HEK293 (cell line): ENCODE measurements around the gene COL9A3.

Experiments used
- CTCF ChIA-PET: fragments of 350-600 bp; formaldehyde crosslinking; extraction: SDS; loops from one replicate; lab custom pipeline; 2021; ENCODE audit warnings: antibody characterized with exemption; lab: Yijun Ruan, JAX
- POLR2A ChIA-PET: fragments of 300-600 bp; formaldehyde crosslinking; extraction: SDS; loops from one replicate; lab custom pipeline; 2020; ENCODE audit warnings: antibody characterized with exemption, inconsistent platforms; lab: Yijun Ruan, JAX
- H3K27ac ChIP-seq: fragments of 200-500 bp; sonication (Bioruptor generic); 2 replicates; pipeline ENCODE4 v1.5.1; 2014; ENCODE audit warnings: low read depth, low read length, control low read depth, inconsistent platforms; ENCODE audit errors: extremely low read depth
- H3K36me3 ChIP-seq, 2 experiments: fragments of 200-500 bp in 1 of 2; sonication (Bioruptor generic) in 1 of 2; 1 replicate in 1 of 2; 2 replicates in 1 of 2; pipeline ENCODE4 v1.5.1; 2014 to 2017; ENCODE audit warnings: inconsistent platforms in 2 of 2, low read length in 2 of 2; ENCODE audit not compliant: control insufficient read depth in 2 of 2, insufficient read depth in 1 of 2
- H3K4me1 ChIP-seq: fragments of 200-500 bp; sonication (Bioruptor generic); 2 replicates; pipeline ENCODE4 v1.5.1; 2014; ENCODE audit warnings: mild to moderate bottlenecking, low read length, inconsistent platforms; ENCODE audit not compliant: control insufficient read depth, insufficient read depth
- H3K4me3 ChIP-seq: 2 replicates; pipeline ENCODE4 v1.5.1; 2011; ENCODE audit warnings: low read depth, mild to moderate bottlenecking, control low read depth, low read length, moderate library complexity
- H3K9me3 ChIP-seq: fragments of 200-500 bp; sonication (Bioruptor generic); 2 replicates; pipeline ENCODE4 v1.5.1; 2014; ENCODE audit warnings: low read depth, low read length, inconsistent platforms; ENCODE audit not compliant: control insufficient read depth, insufficient read depth
- HOXA7 ChIP-seq: sonication (generic); formaldehyde crosslinking; IDR thresholded peaks from 2 replicates; pipeline ENCODE4 v1.8.1; 2022; ENCODE audit warnings: missing genetic modification reagents, borderline replicate concordance
- SCRT2 ChIP-seq: fragments of 450-650 bp; formaldehyde crosslinking; IDR thresholded peaks from 2 replicates; pipeline ENCODE4 v1.5.1; 2016; ENCODE audit warnings: missing biosample characterization, missing genetic modification characterization
- SP3 ChIP-seq: fragments of 450-650 bp; formaldehyde crosslinking; IDR thresholded peaks from 2 replicates; pipeline ENCODE4 v1.5.1; 2016; ENCODE audit warnings: missing biosample characterization, missing genetic modification characterization
- ZBTB17 ChIP-seq: fragments of 450-650 bp; formaldehyde crosslinking; IDR thresholded peaks from 2 replicates; pipeline ENCODE4 v1.5.1; 2016; ENCODE audit warnings: missing biosample characterization, missing genetic modification characterization
- ZFP37 ChIP-seq: fragments of 450-650 bp; formaldehyde crosslinking; IDR thresholded peaks from 2 replicates; pipeline ENCODE4 v1.5.1; 2016; ENCODE audit warnings: missing biosample characterization, missing genetic modification characterization
- ZNF112 ChIP-seq: fragments of 450-650 bp; formaldehyde crosslinking; IDR thresholded peaks from 2 replicates; pipeline ENCODE4 v1.5.0; 2017; ENCODE audit warnings: missing biosample characterization, missing genetic modification characterization
- ZNF155 ChIP-seq: fragments of 450-650 bp; formaldehyde crosslinking; IDR thresholded peaks from 2 replicates; pipeline ENCODE4 v1.5.1; 2016; ENCODE audit warnings: missing biosample characterization, missing genetic modification characterization
- ZNF19 ChIP-seq: fragments of 450-650 bp; formaldehyde crosslinking; IDR thresholded peaks from 2 replicates; pipeline ENCODE4; 2016; ENCODE audit warnings: missing biosample characterization, missing genetic modification characterization, low read depth
- ZNF433 ChIP-seq: fragments of 450-650 bp; formaldehyde crosslinking; IDR thresholded peaks from 2 replicates; pipeline ENCODE4 v1.5.1; 2016; ENCODE audit warnings: missing biosample characterization, missing genetic modification characterization, low read depth
- ZNF626 ChIP-seq: fragments of 450-650 bp; sonication (Bioruptor Pico); formaldehyde crosslinking; IDR thresholded peaks from 2 replicates; pipeline ENCODE4 v1.5.1; 2018; ENCODE audit warnings: missing biosample characterization, missing genetic modification characterization, inconsistent platforms
- ZNF629 ChIP-seq: fragments of 450-650 bp; formaldehyde crosslinking; IDR thresholded peaks from 2 replicates; pipeline ENCODE4 v1.5.1; 2017; ENCODE audit warnings: missing biosample characterization, missing genetic modification characterization
- ZNF654 ChIP-seq: fragments of 450-650 bp; formaldehyde crosslinking; IDR thresholded peaks from 2 replicates; pipeline ENCODE4 v1.5.1; 2016; ENCODE audit warnings: low read depth, missing biosample characterization, missing genetic modification characterization
- ZNF670 ChIP-seq: fragments of 450-650 bp; formaldehyde crosslinking; IDR thresholded peaks from 2 replicates; pipeline ENCODE4 v1.5.1; 2016; ENCODE audit warnings: missing biosample characterization, missing genetic modification characterization, low read depth
- ZNF776 ChIP-seq: fragments of 450-650 bp; formaldehyde crosslinking; IDR thresholded peaks from 2 replicates; pipeline ENCODE4 v1.5.0; 2017; ENCODE audit warnings: missing biosample characterization, missing genetic modification characterization, borderline replicate concordance
- TF ChIP-seq, protein P1 (sequence below): fragments of 450-650 bp; formaldehyde crosslinking; IDR thresholded peaks from 2 replicates; pipeline ENCODE4 v1.5.1; 2017; ENCODE audit warnings: missing biosample characterization, missing genetic modification characterization
- TF ChIP-seq, protein P2 (sequence below): fragments of 450-650 bp; formaldehyde crosslinking; IDR thresholded peaks from 2 replicates; pipeline ENCODE4 v1.5.1; 2016; ENCODE audit warnings: missing biosample characterization, missing genetic modification characterization, low read depth
- TF ChIP-seq, protein P3 (sequence below): fragments of 450-650 bp; formaldehyde crosslinking; IDR thresholded peaks from 2 replicates; pipeline ENCODE4 v1.5.1; 2016; ENCODE audit warnings: missing biosample characterization, missing genetic modification characterization
- TF ChIP-seq, protein P4 (sequence below): fragments of 450-650 bp; formaldehyde crosslinking; optimal IDR thresholded peaks from 2 replicates; pipeline ENCODE3; 2016; ENCODE audit warnings: missing biosample characterization, mild to moderate bottlenecking, missing genetic modification characterization
- TF ChIP-seq, protein P5 (sequence below): fragments of 450-650 bp; formaldehyde crosslinking; IDR thresholded peaks from 2 replicates; pipeline ENCODE4 v1.5.1; 2017; ENCODE audit warnings: missing biosample characterization, missing genetic modification characterization
- TF ChIP-seq, protein P6 (sequence below): fragments of 450-650 bp; IDR thresholded peaks from 2 replicates; pipeline ENCODE4 v1.5.1; 2018; ENCODE audit warnings: missing biosample characterization, missing genetic modification characterization

The COL9A3 gene

DNA sequence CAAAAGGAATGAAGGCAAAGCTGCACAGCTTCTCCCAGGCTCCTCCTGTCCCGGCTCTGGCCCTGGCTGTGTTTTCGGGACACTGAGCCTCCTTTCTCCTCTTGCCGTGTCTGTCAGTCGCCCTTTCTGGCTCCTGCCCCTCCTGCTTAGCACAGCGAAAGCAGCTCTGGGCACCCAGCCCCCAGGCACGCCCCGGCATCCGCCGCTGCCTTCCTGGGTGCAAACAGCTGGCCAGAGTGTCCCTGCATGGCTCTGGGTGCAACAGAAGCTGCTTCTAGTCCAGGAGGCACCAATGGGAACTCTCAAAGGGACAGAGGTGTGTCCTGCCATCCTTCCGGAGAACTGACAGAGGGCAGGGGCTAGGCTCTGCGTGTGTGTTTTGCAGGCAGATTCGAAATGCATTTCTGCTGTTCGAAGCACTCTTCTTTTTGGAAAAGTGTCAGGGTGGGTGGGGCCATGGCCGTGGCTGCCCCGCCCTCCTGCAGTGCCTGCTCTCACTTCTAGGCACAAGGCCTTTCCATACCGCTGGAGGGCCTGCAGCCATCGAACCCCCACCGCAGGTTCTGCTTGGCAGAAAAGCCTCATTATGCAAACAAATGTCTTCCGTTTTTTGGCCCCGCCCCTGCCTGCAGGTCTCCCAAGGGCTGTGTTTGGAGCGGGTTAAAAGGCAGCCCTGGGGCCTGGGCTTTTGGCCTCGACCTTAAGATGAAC lies 15.5 kb downstream of the COL9A3 start (continued):
- TF ChIP-seq, protein P1, sequence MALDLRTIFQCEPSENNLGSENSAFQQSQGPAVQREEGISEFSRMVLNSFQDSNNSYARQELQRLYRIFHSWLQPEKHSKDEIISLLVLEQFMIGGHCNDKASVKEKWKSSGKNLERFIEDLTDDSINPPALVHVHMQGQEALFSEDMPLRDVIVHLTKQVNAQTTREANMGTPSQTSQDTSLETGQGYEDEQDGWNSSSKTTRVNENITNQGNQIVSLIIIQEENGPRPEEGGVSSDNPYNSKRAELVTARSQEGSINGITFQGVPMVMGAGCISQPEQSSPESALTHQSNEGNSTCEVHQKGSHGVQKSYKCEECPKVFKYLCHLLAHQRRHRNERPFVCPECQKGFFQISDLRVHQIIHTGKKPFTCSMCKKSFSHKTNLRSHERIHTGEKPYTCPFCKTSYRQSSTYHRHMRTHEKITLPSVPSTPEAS (tag by site-specific recombination) = no peak
- no peak for TF ChIP-seq ZNF112 (tag by site-specific recombination)

DNA sequence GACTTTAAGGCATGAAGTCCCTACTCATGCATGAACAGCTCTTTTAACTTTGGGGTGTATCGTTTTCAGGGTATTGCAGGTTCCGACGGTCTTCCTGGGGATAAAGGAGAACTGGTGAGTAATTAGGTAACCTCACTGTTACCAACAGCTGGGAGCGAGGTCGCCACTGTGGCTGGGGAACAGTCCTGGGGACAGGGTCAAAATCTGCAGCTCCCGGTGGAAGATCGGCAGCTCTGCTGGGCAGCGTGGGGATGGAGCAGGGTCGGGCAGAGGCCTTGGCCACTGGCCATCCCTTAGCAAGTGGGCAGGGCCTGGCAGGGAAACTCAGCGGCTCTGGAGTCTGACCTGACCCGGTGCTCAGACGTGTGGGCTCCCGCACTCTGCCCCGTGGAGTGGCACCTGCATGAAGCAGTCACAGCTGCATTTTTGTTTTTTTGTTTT lies 16.1 kb downstream of the COL9A3 start:
- CTCF ChIA-PET = interaction anchor here (2.4 kb wide), 1 partner anchor 10 kb away, joined by 11 read pairs; no protein-coding TSS in a partner anchor
- TF ChIP-seq SCRT2 (tag by site-specific recombination) (0 out of 2 replicates have a peak, but pooled peaks have one; percentile 31), ZFP37 (tag by site-specific recombination) (no peak), ZNF776 (no peak), ZNF19 (tag by site-specific recombination) (no peak), ZNF629 (peak; percentile 7; the same call in 1 of the 2 replicates), ZNF654 (tag by site-specific recombination) (no peak), ZBTB17 (tag by site-specific recombination) (0 out of 2 replicates have a peak, but pooled peaks have one; percentile 12), SP3 (0 out of 2 replicates have a peak, but pooled peaks have one; percentile 1)
- TF ChIP-seq, protein P2, sequence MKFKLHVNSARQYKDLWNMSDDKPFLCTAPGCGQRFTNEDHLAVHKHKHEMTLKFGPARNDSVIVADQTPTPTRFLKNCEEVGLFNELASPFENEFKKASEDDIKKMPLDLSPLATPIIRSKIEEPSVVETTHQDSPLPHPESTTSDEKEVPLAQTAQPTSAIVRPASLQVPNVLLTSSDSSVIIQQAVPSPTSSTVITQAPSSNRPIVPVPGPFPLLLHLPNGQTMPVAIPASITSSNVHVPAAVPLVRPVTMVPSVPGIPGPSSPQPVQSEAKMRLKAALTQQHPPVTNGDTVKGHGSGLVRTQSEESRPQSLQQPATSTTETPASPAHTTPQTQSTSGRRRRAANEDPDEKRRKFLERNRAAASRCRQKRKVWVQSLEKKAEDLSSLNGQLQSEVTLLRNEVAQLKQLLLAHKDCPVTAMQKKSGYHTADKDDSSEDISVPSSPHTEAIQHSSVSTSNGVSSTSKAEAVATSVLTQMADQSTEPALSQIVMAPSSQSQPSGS (tag by site-specific recombination) = 0 out of 2 replicates have a peak, but pooled peaks have one; percentile 9
- TF ChIP-seq, protein P3, sequence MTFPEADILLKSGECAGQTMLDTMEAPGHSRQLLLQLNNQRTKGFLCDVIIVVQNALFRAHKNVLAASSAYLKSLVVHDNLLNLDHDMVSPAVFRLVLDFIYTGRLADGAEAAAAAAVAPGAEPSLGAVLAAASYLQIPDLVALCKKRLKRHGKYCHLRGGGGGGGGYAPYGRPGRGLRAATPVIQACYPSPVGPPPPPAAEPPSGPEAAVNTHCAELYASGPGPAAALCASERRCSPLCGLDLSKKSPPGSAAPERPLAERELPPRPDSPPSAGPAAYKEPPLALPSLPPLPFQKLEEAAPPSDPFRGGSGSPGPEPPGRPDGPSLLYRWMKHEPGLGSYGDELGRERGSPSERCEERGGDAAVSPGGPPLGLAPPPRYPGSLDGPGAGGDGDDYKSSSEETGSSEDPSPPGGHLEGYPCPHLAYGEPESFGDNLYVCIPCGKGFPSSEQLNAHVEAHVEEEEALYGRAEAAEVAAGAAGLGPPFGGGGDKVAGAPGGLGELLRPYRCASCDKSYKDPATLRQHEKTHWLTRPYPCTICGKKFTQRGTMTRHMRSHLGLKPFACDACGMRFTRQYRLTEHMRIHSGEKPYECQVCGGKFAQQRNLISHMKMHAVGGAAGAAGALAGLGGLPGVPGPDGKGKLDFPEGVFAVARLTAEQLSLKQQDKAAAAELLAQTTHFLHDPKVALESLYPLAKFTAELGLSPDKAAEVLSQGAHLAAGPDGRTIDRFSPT = peak; percentile 29; the same call in 1 of the 2 replicates
- TF ChIP-seq, protein P4, sequence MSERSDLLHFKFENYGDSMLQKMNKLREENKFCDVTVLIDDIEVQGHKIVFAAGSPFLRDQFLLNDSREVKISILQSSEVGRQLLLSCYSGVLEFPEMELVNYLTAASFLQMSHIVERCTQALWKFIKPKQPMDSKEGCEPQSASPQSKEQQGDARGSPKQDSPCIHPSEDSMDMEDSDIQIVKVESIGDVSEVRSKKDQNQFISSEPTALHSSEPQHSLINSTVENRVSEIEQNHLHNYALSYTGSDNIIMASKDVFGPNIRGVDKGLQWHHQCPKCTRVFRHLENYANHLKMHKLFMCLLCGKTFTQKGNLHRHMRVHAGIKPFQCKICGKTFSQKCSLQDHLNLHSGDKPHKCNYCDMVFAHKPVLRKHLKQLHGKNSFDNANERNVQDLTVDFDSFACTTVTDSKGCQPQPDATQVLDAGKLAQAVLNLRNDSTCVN = peak; percentile 18
- TF ChIP-seq, all 188 proteins: peak for 7
- POLR2A ChIA-PET = no interaction called here
- Histone ChIP-seq H3K4me1 (peaks cover 3% of the 10 kb centered on the region; the same call in 1 of the 2 replicates), H3K4me3 (no peak overlapping the region), H3K27ac (no peak overlapping the region), H3K9me3 (no peaks in the 10 kb centered on the region), H3K36me3 (peaks cover 0 to 17% of the 10 kb centered on the region in 2 experiments; a peak in 1 of 3 replicates)

DNA sequence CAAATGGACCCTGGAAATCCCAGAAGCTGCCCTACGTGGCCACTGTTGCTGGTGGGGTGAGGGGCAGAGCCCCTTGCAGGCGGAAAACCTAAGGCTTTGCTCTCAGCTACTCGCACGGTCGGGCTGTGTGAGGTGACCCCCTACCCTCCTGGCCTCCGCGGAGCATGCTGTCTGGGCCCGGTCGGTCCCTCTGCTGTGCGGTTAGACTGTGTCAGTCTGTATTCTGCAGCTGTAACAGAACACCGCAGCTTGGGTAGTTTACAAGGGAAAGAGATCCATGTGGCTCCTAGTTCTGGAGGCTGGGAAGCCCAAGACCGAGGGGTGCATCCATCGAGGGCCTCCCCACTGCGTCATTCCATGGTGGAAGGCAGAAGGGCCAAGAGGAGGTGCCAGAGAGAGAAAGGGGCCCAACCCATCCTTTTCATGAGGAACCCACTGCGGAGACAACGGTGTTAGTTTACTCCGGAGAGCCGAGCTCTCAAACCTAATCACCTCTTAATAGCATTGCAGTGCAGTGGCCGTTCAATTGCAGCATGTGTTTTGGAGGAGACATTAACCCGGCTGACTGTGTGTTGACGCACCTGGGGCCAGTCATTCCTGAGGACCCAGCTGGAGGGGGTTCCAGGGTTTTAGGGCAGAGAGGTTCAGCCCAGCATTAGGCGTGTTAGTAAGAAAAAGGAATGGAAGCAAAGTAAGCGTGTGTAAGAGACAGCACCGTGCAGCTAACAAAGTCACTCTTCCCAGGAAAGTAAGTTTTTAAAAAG lies 18.3 kb downstream of the COL9A3 start:
- CTCF ChIA-PET = interaction anchor here (0.6 to 1.0 kb wide), 6 partner anchors 9 to 400 kb away, joined by 3 to 4 read pairs (median 3); no protein-coding TSS in a partner anchor
- Histone ChIP-seq H3K36me3 (peaks cover 0 to 33% of the 10 kb centered on the region in 2 experiments; a peak in 1 of 3 replicates), H3K4me1 (peaks cover 3% of the 10 kb centered on the region; the same call in 1 of the 2 replicates), H3K9me3 (no peaks in the 10 kb centered on the region), H3K4me3 (no peak overlapping the region), H3K27ac (no peak overlapping the region)
- POLR2A ChIA-PET = no interaction called here
- TF ChIP-seq ZNF155 (tag by site-specific recombination) = no peak
- TF ChIP-seq ZNF670 (tag by site-specific recombination) = no peak
- no peak for TF ChIP-seq ZNF433 (tag by site-specific recombination)
- TF ChIP-seq ZNF626 (tag by site-specific recombination) = no peak
- TF ChIP-seq HOXA7 (CRISPR knock-in tag) = no peak
- TF ChIP-seq, protein P5, sequence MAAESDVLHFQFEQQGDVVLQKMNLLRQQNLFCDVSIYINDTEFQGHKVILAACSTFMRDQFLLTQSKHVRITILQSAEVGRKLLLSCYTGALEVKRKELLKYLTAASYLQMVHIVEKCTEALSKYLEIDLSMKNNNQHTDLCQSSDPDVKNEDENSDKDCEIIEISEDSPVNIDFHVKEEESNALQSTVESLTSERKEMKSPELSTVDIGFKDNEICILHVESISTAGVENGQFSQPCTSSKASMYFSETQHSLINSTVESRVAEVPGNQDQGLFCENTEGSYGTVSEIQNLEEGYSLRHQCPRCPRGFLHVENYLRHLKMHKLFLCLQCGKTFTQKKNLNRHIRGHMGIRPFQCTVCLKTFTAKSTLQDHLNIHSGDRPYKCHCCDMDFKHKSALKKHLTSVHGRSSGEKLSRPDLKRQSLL (tag by site-specific recombination) = no peak
- TF ChIP-seq, protein P6, sequence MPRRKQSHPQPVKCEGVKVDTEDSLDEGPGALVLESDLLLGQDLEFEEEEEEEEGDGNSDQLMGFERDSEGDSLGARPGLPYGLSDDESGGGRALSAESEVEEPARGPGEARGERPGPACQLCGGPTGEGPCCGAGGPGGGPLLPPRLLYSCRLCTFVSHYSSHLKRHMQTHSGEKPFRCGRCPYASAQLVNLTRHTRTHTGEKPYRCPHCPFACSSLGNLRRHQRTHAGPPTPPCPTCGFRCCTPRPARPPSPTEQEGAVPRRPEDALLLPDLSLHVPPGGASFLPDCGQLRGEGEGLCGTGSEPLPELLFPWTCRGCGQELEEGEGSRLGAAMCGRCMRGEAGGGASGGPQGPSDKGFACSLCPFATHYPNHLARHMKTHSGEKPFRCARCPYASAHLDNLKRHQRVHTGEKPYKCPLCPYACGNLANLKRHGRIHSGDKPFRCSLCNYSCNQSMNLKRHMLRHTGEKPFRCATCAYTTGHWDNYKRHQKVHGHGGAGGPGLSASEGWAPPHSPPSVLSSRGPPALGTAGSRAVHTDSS (tag by site-specific recombination) = no peak
